Measurements from ENCODE around the gene HMOX2.

The HMOX2 gene

GRCh38 chr16:4463522-4464163, 12.6 kb upstream of the HMOX2 start:
- no peak for DNase-seq (ENCODE audit: low read depth in 1 of 2, low spot score in 1 of 2)

- peak; percentile 41 to 49 for DNase-seq (ENCODE audit: low read depth in 1 of 2, low spot score in 1 of 2)
Measured at GRCh38 chr16:4465977-4466779, 10.0 kb upstream of the HMOX2 start.

GRCh38 chr16:4467916-4468315, 8.3 kb upstream of the HMOX2 start:
- DNase-seq (ENCODE audit: low read depth in 1 of 2, low spot score in 1 of 2) = no peak

- no peak for DNase-seq (ENCODE audit: low read depth in 1 of 2, low spot score in 1 of 2)
Measured at GRCh38 chr16:4468972-4469371, 7.2 kb upstream of the HMOX2 start.

GRCh38 chr16:4471869-4472268, 4.3 kb upstream of the HMOX2 start:
- DNase-seq (ENCODE audit: low read depth in 1 of 2, low spot score in 1 of 2) = no peak

GRCh38 chr16:4472880-4473279, 3.3 kb upstream of the HMOX2 start:
- no peak for DNase-seq (ENCODE audit: low read depth in 1 of 2, low spot score in 1 of 2)

GRCh38 chr16:4474192-4474961, 1.8 kb upstream of the HMOX2 start, which contains the start of gene NMRAL1:
TSS of gene NMRAL1 (minus strand) at chr16:4474625. CDS start at chr16:4474132, 493 bp downstream.
- peak; percentile 57 to 76 for DNase-seq (ENCODE audit: low read depth in 1 of 2, low spot score in 1 of 2)

- no peak for DNase-seq (ENCODE audit: low read depth in 1 of 2, low spot score in 1 of 2)
Measured at GRCh38 chr16:4477966-4478365, 1.8 kb downstream of the HMOX2 start.

- no peak for DNase-seq (ENCODE audit: low read depth in 1 of 2, low spot score in 1 of 2)
Measured at GRCh38 chr16:4481526-4481925, 5.3 kb downstream of the HMOX2 start.

- no peak for DNase-seq (ENCODE audit: low read depth in 1 of 2, low spot score in 1 of 2)
Measured at GRCh38 chr16:4481963-4482362, 5.8 kb downstream of the HMOX2 start.

GRCh38 chr16:4486126-4486893, 10.1 kb downstream of the HMOX2 start:
- no peak for DNase-seq (ENCODE audit: low read depth in 1 of 2, low spot score in 1 of 2)

- DNase-seq (ENCODE audit: low read depth in 1 of 2, low spot score in 1 of 2) = no peak
Measured at GRCh38 chr16:4487955-4488498, 11.8 kb downstream of the HMOX2 start.

- DNase-seq (ENCODE audit: low read depth in 1 of 2, low spot score in 1 of 2) = no peak
Measured at GRCh38 chr16:4488499-4488967, 12.3 kb downstream of the HMOX2 start.

GRCh38 chr16:4489030-4489429, 12.8 kb downstream of the HMOX2 start:
- no peak for DNase-seq (ENCODE audit: low read depth in 1 of 2, low spot score in 1 of 2)

GRCh38 chr16:4491898-4492297, 15.7 kb downstream of the HMOX2 start:
- no peak for DNase-seq (ENCODE audit: low read depth in 1 of 2, low spot score in 1 of 2)

- no peak for DNase-seq (ENCODE audit: low read depth in 1 of 2, low spot score in 1 of 2)
Measured at GRCh38 chr16:4494746-4495490, 18.7 kb downstream of the HMOX2 start.

GRCh38 chr16:4495766-4496165, 19.6 kb downstream of the HMOX2 start:
- DNase-seq (ENCODE audit: low read depth in 1 of 2, low spot score in 1 of 2) = no peak

GRCh38 chr16:4496305-4496704, 20.1 kb downstream of the HMOX2 start:
- DNase-seq (ENCODE audit: low read depth in 1 of 2, low spot score in 1 of 2) = no peak

GRCh38 chr16:4498546-4499195, 22.5 kb downstream of the HMOX2 start:
- no peak for DNase-seq (ENCODE audit: low read depth in 1 of 2, low spot score in 1 of 2)

GRCh38 chr16:4499196-4499555, 23.0 kb downstream of the HMOX2 start:
- no peak for DNase-seq (ENCODE audit: low read depth in 1 of 2, low spot score in 1 of 2)

Data from activated T-helper 1 cell treated with anti-CD3 and anti-CD28 coated beads, Interleukin-2, amount 50 U/mL, for 16 hours (primary cell).